Glomerular endothelial cell (primary cell): ENCODE measurements around the gene ST8SIA1. TPM values are rescaled to one million over a fixed set of nuclear protein-coding genes. Genes with fewer than 3 reads are reported as not detected.
"Not testable (repeated sequence)": the region's sequence is repeated elsewhere in the genome, so short reads cannot be mapped to it uniquely, and the experiment has no call there.

Experiments
- DNase-seq: peaks from one replicate; pipeline ENCODE4 v3.0.0-alpha.2; 2011; ENCODE audit warnings: low read depth, low spot score; ENCODE audit errors: extremely low read depth
- total RNA-seq: library from RNA; depleted of rRNA; stranded (reverse); fragments of >200 nt; gene quantifications from 2 replicates; pipeline ENCODE4 v1.2.3, GENCODE V29; 2015

ST8SIA1 gene
- total RNA-seq, 1 donor from 2014 or later, result 1.2 TPM

GRCh38 chr12:22190969-22191368 is 143.5 kb downstream of the ST8SIA1 start:
- no peak for DNase-seq

GRCh38 chr12:22188431-22188830 is 146.1 kb downstream of the ST8SIA1 start:
- no peak for DNase-seq

GRCh38 chr12:22180705-22181104 is 153.8 kb downstream of the ST8SIA1 start:
- DNase-seq, result no peak

GRCh38 chr12:22173177-22173576 is 161.3 kb downstream of the ST8SIA1 start:
- DNase-seq, result no peak

- DNase-seq, result no peak
Observed at GRCh38 chr12:22172501-22172900, 162.0 kb downstream of the ST8SIA1 start.

GRCh38 chr12:22169376-22169775 is 165.1 kb downstream of the ST8SIA1 start:
- no peak for DNase-seq

- no peak for DNase-seq
Observed at GRCh38 chr12:22164139-22164538, 170.4 kb downstream of the ST8SIA1 start.

GRCh38 chr12:22163594-22163993 is 170.9 kb downstream of the ST8SIA1 start:
- no peak for DNase-seq

GRCh38 chr12:22160396-22161003 is 174.0 kb downstream of the ST8SIA1 start:
- no peak for DNase-seq

GRCh38 chr12:22149286-22149685 is 185.2 kb downstream of the ST8SIA1 start:
- DNase-seq, result not testable (repeated sequence)

- DNase-seq, result not testable (repeated sequence)
Observed at GRCh38 chr12:22146686-22147085, 187.8 kb downstream of the ST8SIA1 start.

Other genes starting within 250 kb of the ST8SIA1 start
- gene C2CD5, start 209.8 kb upstream of the ST8SIA1 start, total RNA-seq, result 12.4 and 34.5 TPM in 2 replicates